Measurements from ENCODE around the gene CDKN1C. TPM values are rescaled to one million over a fixed set of nuclear protein-coding genes. Genes with fewer than 3 reads are reported as not detected.
"Not testable (repeated sequence)": the region's sequence is repeated elsewhere in the genome, so short reads cannot be mapped to it uniquely, and the experiment has no call there.

CDKN1C gene
- total RNA-seq, 1 experiment from 2014 or later, result 2.9 TPM

DNA sequence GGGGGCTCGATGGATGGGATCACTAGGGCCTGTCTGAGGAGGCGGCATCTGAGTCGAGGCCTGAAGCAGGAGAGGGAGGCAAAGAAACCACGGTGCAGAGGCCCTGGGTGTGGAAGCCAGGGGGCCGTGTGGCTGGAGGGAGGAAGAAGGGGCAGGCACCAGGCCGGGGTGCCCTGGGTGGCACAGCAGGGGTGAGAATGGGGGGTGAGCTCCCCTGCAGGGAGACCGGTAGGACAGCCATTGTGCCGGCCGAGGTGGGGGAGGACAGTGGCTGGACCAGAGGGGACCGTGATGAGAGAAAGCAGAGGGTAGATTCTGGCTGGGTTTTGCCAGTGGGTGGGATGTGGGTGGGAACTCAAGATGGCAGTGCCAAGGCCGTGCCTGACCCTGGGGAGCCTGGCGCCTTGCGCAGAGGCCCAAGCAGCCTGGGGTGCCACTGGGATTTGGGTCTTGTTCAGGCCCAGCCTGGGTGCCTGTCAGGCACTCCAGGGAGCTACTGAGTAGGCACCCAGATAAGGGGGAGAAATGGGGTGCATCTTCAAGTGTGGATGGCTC lies 24.9 kb upstream of the CDKN1C start:
- no peak for DNase-seq (ENCODE audit: low spot score)
- Histone ChIP-seq H3K36me3 (ENCODE audit: insufficient read depth, low read length, poor library complexity, severe bottlenecking) (no peaks in the 10 kb centered on the region), H3K27me3 (replicated peaks; ENCODE audit: insufficient read depth, low read depth, low read length, poor library complexity) (no peaks in the 10 kb centered on the region), H3K4me3 (ENCODE audit: low read depth, low read length, poor library complexity, severe bottlenecking) (no peak overlapping the region), H3K4me1 (ENCODE audit: insufficient read depth, low read length, poor library complexity, severe bottlenecking) (peaks cover 6% of the 10 kb centered on the region), H3K9me3 (ENCODE audit: low read depth, low read length, poor library complexity, severe bottlenecking) (no peaks in the 10 kb centered on the region), H3K27ac (ENCODE audit: low read depth, low read length, poor library complexity, severe bottlenecking) (no peak overlapping the region)
- intact Hi-C loops (cut with micrococcal nuclease; ENCODE audit: unreplicated experiment), result no loop called here
- CTCF ChIA-PET, result no interaction called here
- no peak for TF ChIP-seq EZH2 (IDR thresholded peaks at IDR 0.05; ENCODE audit: borderline replicate concordance, low read depth, low read length, poor library complexity, severe bottlenecking)
- TF ChIP-seq, protein P1, sequence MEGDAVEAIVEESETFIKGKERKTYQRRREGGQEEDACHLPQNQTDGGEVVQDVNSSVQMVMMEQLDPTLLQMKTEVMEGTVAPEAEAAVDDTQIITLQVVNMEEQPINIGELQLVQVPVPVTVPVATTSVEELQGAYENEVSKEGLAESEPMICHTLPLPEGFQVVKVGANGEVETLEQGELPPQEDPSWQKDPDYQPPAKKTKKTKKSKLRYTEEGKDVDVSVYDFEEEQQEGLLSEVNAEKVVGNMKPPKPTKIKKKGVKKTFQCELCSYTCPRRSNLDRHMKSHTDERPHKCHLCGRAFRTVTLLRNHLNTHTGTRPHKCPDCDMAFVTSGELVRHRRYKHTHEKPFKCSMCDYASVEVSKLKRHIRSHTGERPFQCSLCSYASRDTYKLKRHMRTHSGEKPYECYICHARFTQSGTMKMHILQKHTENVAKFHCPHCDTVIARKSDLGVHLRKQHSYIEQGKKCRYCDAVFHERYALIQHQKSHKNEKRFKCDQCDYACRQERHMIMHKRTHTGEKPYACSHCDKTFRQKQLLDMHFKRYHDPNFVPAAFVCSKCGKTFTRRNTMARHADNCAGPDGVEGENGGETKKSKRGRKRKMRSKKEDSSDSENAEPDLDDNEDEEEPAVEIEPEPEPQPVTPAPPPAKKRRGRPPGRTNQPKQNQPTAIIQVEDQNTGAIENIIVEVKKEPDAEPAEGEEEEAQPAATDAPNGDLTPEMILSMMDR (conservative IDR thresholded peaks at IDR 0.05; ENCODE audit: low read depth, low read length), result no peak
- BruUV-seq (replicated peaks), result no TSS peak
- POLR2A ChIA-PET (ENCODE audit: low non-redundant PET), result no interaction called here

DNA sequence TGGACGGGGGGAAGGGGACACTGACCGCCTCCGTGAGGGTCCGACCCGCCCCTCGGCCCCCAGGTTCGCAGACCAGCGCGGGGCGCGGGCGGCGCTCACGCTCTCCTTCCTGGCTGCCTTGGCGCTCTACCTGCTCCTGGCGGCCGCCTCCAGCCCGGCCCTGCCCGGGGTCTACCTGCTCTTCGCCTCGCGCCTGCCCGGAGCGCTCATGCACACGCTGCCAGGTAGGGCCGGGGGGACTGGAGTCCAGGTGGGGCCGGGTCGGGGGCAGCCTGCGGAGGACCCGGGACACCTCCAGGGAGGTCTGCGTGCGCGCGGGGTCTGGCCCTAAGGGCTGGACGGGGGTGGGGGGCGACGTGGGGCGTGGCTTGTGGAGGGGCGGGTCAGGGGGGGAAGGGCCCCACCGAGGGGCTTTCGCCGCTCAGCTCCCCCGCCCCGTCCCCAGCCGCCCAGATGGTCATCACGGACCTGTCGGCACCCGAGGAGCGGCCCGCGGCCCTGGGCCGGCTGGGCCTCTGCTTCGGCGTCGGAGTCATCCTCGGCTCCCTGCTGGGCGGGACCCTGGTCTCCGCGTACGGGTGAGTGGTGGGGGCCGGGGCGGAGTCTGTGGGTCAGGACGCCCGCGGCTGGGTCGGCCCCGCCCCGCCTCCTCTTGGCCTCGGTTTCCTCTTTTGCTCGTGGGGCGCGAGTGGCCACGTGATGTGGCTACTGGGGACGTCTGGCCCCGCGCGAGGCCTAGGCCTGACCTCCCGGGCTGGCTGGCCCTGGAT lies 23.7 kb upstream of the CDKN1C start:
- TF ChIP-seq EZH2 (IDR thresholded peaks at IDR 0.05; ENCODE audit: borderline replicate concordance, low read depth, low read length, poor library complexity, severe bottlenecking), result no peak
- TF ChIP-seq, protein P1 (conservative IDR thresholded peaks at IDR 0.05; ENCODE audit: low read depth, low read length), result no peak
- CTCF ChIA-PET, result no interaction called here
- POLR2A ChIA-PET (ENCODE audit: low non-redundant PET), result no interaction called here
- intact Hi-C loops (cut with micrococcal nuclease; ENCODE audit: unreplicated experiment), result no loop called here
- no peaks in the 10 kb centered on the region for H3K9me3 ChIP-seq (ENCODE audit: low read depth, low read length, poor library complexity, severe bottlenecking)
- no TSS peak for BruUV-seq (replicated peaks)
- no peaks in the 10 kb centered on the region for H3K27me3 ChIP-seq (replicated peaks; ENCODE audit: insufficient read depth, low read depth, low read length, poor library complexity)
- no peak overlapping the region for H3K27ac ChIP-seq (ENCODE audit: low read depth, low read length, poor library complexity, severe bottlenecking)
- H3K36me3 ChIP-seq (ENCODE audit: insufficient read depth, low read length, poor library complexity, severe bottlenecking), result no peaks in the 10 kb centered on the region
- no peak overlapping the region for H3K4me3 ChIP-seq (ENCODE audit: low read depth, low read length, poor library complexity, severe bottlenecking)
- DNase-seq (ENCODE audit: low spot score), result no peak
- H3K4me1 ChIP-seq (ENCODE audit: insufficient read depth, low read length, poor library complexity, severe bottlenecking), result peaks cover 6% of the 10 kb centered on the region

DNA sequence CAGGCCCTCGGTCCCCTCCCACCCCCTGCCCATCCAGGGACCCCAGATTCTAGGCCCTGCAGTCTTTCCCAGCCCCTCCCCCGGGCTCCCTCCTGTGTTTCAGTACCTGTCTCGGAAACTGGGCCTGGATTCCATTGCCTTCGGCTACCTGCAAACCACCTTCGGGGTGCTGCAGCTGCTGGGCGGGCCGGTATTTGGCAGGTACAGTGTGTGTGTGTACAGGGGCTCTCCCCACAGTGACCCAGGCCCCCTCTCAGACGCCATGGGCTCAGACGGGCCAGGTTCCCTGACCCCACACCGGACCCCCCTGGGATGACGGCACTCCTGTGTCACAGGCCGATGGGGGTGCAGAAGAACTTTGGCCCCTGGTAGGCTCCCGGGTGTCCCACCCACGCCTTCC lies 22.6 kb upstream of the CDKN1C start:
- BruUV-seq (replicated peaks), result no TSS peak
- intact Hi-C loops (cut with micrococcal nuclease; ENCODE audit: unreplicated experiment), result no loop called here

DNA sequence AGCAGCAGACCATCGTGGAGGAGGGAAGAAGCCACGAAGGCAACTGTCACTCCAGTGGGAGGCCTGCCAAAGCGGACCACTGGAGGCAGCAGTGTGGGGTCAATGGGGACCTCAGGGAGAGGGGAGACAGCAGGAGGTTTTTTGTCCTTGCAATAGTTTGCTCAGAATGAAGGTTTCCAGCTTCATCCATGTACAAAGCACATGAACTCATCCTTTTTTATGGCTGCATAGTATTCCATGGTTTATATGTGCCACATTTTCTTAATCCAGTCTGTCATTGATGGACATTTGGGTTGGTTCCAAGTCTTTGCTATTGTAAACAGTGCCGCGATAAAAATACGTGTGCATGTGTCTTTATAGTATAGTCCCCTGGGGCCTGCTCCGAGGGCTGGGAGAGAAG lies 19.7 kb upstream of the CDKN1C start:
- POLR2A ChIA-PET (ENCODE audit: low non-redundant PET); H3K4me3 ChIP-seq (ENCODE audit: low read depth, low read length, poor library complexity, severe bottlenecking); CTCF ChIA-PET; DNase-seq (ENCODE audit: low spot score); intact Hi-C loops (cut with micrococcal nuclease; ENCODE audit: unreplicated experiment); H3K27me3 ChIP-seq (replicated peaks; ENCODE audit: insufficient read depth, low read depth, low read length, poor library complexity); H3K4me1 ChIP-seq (ENCODE audit: insufficient read depth, low read length, poor library complexity, severe bottlenecking); H3K27ac ChIP-seq (ENCODE audit: low read depth, low read length, poor library complexity, severe bottlenecking); H3K36me3 ChIP-seq (ENCODE audit: insufficient read depth, low read length, poor library complexity, severe bottlenecking); BruUV-seq (replicated peaks); H3K9me3 ChIP-seq (ENCODE audit: low read depth, low read length, poor library complexity, severe bottlenecking): not testable (repeated sequence)

More for the DNA sequence above, 22.6 kb upstream of the CDKN1C start:
- TF ChIP-seq, protein P1 (conservative IDR thresholded peaks at IDR 0.05; ENCODE audit: low read depth, low read length), result no peak
- no peak for TF ChIP-seq EZH2 (IDR thresholded peaks at IDR 0.05; ENCODE audit: borderline replicate concordance, low read depth, low read length, poor library complexity, severe bottlenecking)
- Histone ChIP-seq H3K4me1 (ENCODE audit: insufficient read depth, low read length, poor library complexity, severe bottlenecking) (peaks cover 9% of the 10 kb centered on the region), H3K27me3 (replicated peaks; ENCODE audit: insufficient read depth, low read depth, low read length, poor library complexity) (no peaks in the 10 kb centered on the region), H3K36me3 (ENCODE audit: insufficient read depth, low read length, poor library complexity, severe bottlenecking) (no peaks in the 10 kb centered on the region), H3K9me3 (ENCODE audit: low read depth, low read length, poor library complexity, severe bottlenecking) (no peaks in the 10 kb centered on the region), H3K27ac (ENCODE audit: low read depth, low read length, poor library complexity, severe bottlenecking) (no peak overlapping the region), H3K4me3 (ENCODE audit: low read depth, low read length, poor library complexity, severe bottlenecking) (no peak overlapping the region)
- ChIA-PET CTCF (no interaction called here), POLR2A (ENCODE audit: low non-redundant PET) (no interaction called here)
- DNase-seq (ENCODE audit: low spot score), result no peak
